ENCODE measurements around the gene EEPD1.

DNA sequence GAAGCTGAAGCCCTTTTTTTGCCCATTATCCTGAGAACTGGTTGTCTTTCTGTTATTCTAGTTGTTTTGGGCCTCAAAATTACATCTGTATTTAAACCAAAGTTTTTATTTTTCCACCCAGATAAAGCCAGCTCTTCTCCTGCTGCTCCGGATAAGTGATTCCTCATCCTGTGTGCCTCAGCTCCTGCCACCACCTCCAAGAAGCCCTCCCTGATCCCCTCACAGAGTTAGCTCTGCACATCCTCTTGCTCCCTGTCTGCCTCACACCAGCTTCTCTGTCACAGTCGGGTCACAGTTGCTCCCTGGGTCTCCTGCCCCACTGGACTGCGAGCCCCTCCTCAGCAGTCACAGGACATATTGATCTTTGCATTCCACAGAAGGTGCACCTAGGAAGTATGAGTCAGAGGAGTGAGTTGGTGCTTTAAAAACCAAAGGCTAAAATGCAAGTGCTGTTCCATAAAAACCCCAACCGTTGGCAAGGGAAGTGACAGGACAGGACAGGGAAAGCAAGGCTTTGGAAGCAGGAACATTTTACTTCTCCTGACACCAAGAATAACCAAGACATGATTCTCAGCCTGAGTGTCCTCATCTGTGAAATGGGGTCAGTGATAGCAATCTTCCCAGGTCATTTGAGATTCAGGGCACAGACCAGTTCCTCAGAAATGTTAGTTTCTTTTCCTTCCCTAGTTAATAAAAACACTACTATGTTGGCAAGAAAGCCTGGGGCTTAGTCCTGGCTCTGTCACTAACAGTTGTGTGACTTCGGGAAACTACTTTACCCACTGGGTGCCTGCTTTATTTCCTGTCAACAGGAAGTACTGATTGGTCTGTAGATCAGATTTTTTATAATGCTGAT lies 36.5 kb upstream of the EEPD1 start:
- TF ChIP-seq CTCF (IDR thresholded peaks at IDR 0.05; ENCODE audit: low read depth, low read length, missing input control) (no peak), RXRA (IDR thresholded peaks at IDR 0.05) (no peak), MAX (IDR thresholded peaks at IDR 0.05) (no peak), TAF1 (conservative IDR thresholded peaks at IDR 0.05) (no peak), EGR1 (IDR thresholded peaks at IDR 0.05; ENCODE audit: low read depth in 2 of 2) (no peak), RAD21 (IDR thresholded peaks at IDR 0.05) (no peak)

Measured in liver (tissue), 3 donors.